ENCODE measurements around the gene TRPV5.

GRCh38 chr7:142956951-142957623 is 23.5 kb upstream of the TRPV5 start:
- TF ChIP-seq, protein P1, sequence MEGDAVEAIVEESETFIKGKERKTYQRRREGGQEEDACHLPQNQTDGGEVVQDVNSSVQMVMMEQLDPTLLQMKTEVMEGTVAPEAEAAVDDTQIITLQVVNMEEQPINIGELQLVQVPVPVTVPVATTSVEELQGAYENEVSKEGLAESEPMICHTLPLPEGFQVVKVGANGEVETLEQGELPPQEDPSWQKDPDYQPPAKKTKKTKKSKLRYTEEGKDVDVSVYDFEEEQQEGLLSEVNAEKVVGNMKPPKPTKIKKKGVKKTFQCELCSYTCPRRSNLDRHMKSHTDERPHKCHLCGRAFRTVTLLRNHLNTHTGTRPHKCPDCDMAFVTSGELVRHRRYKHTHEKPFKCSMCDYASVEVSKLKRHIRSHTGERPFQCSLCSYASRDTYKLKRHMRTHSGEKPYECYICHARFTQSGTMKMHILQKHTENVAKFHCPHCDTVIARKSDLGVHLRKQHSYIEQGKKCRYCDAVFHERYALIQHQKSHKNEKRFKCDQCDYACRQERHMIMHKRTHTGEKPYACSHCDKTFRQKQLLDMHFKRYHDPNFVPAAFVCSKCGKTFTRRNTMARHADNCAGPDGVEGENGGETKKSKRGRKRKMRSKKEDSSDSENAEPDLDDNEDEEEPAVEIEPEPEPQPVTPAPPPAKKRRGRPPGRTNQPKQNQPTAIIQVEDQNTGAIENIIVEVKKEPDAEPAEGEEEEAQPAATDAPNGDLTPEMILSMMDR (IDR thresholded peaks at IDR 0.05 in 4 of 5, conservative IDR thresholded peaks at IDR 0.05 in 1 of 5): no peak
- TF ChIP-seq POLR2A (IDR thresholded peaks at IDR 0.05): no peak

Measured in gastrocnemius medialis (tissue), 4 donors.